Measurements from ENCODE around the gene ACTL7B. TPM values are rescaled to one million over a fixed set of nuclear protein-coding genes. Genes with fewer than 3 reads are reported as not detected.
"Not testable (repeated sequence)": the region's sequence is repeated elsewhere in the genome, so short reads cannot be mapped to it uniquely, and the experiment has no call there.

ACTL7B gene
- total RNA-seq, 1 donor, result not detected

GRCh38 chr9:108845507-108845906 lies 10.3 kb downstream of the ACTL7B start:
- no peak for DNase-seq (ENCODE audit: low read depth)
- no peak for TF ChIP-seq CTCF (IDR thresholded peaks at IDR 0.05; ENCODE audit: insufficient read depth, low read length)
- H3K4me3 ChIP-seq (ENCODE audit: low read depth, low read length), result no peak overlapping the region

- TF ChIP-seq CTCF (IDR thresholded peaks at IDR 0.05; ENCODE audit: insufficient read depth, low read length), result no peak
- no peak for DNase-seq (ENCODE audit: low read depth)
- no peak overlapping the region for H3K4me3 ChIP-seq (ENCODE audit: low read depth, low read length)
Measured at GRCh38 chr9:108844856-108845255, 10.9 kb downstream of the ACTL7B start.

GRCh38 chr9:108844391-108844790 lies 11.4 kb downstream of the ACTL7B start:
- TF ChIP-seq CTCF (IDR thresholded peaks at IDR 0.05; ENCODE audit: insufficient read depth, low read length), result no peak
- DNase-seq (ENCODE audit: low read depth), result no peak
- no peak overlapping the region for H3K4me3 ChIP-seq (ENCODE audit: low read depth, low read length)

GRCh38 chr9:108842610-108843295 lies 13.0 kb downstream of the ACTL7B start:
- no peak for DNase-seq (ENCODE audit: low read depth)
- TF ChIP-seq CTCF (IDR thresholded peaks at IDR 0.05; ENCODE audit: insufficient read depth, low read length), result no peak
- H3K4me3 ChIP-seq (ENCODE audit: low read depth, low read length), result no peak overlapping the region

GRCh38 chr9:108839561-108839960 lies 16.2 kb downstream of the ACTL7B start:
- DNase-seq (ENCODE audit: low read depth); H3K4me3 ChIP-seq (ENCODE audit: low read depth, low read length): not testable (repeated sequence)

- DNase-seq (ENCODE audit: low read depth), result no peak
- no peak for TF ChIP-seq CTCF (IDR thresholded peaks at IDR 0.05; ENCODE audit: insufficient read depth, low read length)
- H3K4me3 ChIP-seq (ENCODE audit: low read depth, low read length), result no peak overlapping the region
Measured at GRCh38 chr9:108838017-108838416, 17.8 kb downstream of the ACTL7B start.

GRCh38 chr9:108837530-108837929 lies 18.3 kb downstream of the ACTL7B start:
- no peak for DNase-seq (ENCODE audit: low read depth)
- TF ChIP-seq CTCF (IDR thresholded peaks at IDR 0.05; ENCODE audit: insufficient read depth, low read length), result no peak
- no peak overlapping the region for H3K4me3 ChIP-seq (ENCODE audit: low read depth, low read length)
